ENCODE data around the gene BCHE.
"Not testable (repeated sequence)": the region's sequence is repeated elsewhere in the genome, so short reads cannot be mapped to it uniquely, and the experiment has no call there.

BCHE gene

DNA sequence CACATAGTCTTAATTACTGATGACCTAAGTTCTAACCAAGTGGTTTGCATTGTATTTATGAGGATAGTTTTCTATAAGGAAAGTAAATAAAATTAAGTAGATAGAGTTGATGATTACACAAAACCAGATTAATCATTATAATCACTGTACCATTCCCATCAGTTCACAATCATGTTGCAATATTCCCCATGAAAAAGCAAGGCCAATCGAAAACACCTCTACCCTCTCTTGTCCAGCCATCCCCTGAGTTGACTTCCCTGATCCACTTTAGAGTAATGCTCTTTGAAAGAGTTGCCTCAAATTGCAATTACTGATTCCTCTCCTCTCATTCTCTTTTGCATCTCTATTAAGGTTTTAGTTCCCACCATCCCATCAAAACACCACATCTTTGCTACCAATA is 21.0 kb downstream of the BCHE start:
- no peak for DNase-seq

DNA sequence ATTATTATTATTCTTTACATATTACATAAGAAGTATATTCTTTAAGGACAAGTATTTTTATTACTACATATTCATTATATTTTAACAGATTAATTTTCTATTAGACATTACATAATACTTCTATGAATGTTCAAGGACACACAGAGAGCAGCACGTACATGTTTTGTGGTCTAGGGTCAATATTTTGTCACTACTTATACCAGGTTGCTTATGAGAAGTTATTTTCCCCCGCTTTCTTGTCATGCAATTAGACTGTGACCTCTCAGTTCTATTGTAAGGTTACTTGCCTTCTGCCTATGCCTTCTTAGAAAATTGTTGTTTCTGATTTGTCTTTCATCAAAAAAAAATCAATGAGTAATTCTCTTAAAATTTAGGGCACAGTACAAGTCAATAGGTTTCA is 21.5 kb downstream of the BCHE start:
- no peak for DNase-seq

- DNase-seq, result no peak
Measured at GRCh38 chr3:165814380-165814779, 22.8 kb downstream of the BCHE start.

GRCh38 chr3:165807937-165808336 is 29.3 kb downstream of the BCHE start:
- DNase-seq, result not testable (repeated sequence)

GRCh38 chr3:165805946-165806561 is 31.2 kb downstream of the BCHE start:
- no peak for DNase-seq

- DNase-seq, result no peak
Measured at GRCh38 chr3:165803471-165803870, 33.8 kb downstream of the BCHE start.

- DNase-seq, result no peak
Measured at GRCh38 chr3:165800970-165801369, 36.3 kb downstream of the BCHE start.

DNA sequence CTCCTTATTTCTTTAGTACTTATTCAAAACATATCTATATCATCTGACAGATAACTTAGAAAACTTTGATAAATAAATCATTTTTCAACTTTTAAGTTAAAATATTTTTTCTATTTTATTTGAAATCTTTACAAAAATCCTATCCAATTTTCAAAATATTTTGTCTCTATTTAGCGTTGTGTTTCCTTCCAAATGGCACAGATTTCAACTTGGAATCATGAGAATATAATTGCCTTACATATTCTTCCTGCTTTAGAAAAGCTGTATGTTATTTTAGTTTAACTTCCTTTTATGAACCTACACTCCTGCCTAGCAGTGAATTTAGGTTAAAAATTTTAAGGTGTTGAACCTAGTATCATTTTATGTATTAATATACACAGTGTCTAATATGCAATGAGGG is 38.2 kb downstream of the BCHE start:
- no peak for DNase-seq

DNA sequence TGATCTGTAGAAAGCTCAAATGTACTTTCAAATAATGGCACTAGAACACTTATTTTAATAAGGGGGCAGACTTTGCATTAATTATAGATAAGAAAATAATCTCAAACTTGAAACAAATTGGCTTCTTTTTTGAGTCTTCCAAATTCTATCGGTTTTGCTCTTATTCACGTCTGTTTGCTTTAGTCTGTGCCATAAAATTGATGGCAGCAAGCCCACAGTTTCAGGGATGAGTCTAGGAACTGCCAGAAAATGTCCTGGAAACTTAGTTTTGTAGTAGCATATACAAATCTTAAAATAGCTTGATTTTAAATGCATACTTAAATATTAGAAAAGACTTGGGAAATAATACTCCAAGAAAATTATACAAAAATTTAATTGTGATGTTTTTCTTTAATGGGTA is 39.7 kb downstream of the BCHE start:
- DNase-seq, result no peak

- DNase-seq, result no peak
Measured at GRCh38 chr3:165796701-165797100, 40.5 kb downstream of the BCHE start.

GRCh38 chr3:165788531-165788930 is 48.7 kb downstream of the BCHE start:
- DNase-seq, result no peak

GRCh38 chr3:165786013-165786412 is 51.2 kb downstream of the BCHE start:
- DNase-seq, result no peak

- DNase-seq, result no peak
Measured at GRCh38 chr3:165784337-165784736, 52.9 kb downstream of the BCHE start.

GRCh38 chr3:165783383-165783782 is 53.8 kb downstream of the BCHE start:
- no peak for DNase-seq

DNA sequence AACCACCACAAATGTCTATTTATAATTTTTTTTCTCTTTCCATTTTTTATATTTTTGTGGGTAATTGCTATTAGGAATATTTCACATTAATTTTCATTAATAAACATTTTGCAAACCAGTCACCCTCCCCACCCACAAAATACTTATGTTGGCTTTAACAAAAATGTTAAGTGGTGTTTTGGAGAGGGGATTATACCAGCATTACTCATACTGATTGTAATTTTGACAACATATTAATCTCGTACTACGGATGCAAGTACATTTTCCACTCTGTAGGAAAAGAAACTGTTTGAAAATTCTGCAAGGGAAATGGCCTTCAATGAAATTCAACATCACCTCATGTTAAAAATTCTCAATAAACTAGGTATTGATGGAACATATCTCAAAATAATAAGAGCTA is 58.3 kb downstream of the BCHE start:
- no peak for DNase-seq

- DNase-seq, result no peak
Measured at GRCh38 chr3:165778456-165778855, 58.8 kb downstream of the BCHE start.

GRCh38 chr3:165775824-165776223 is 61.4 kb downstream of the BCHE start:
- no peak for DNase-seq

- no peak for DNase-seq
Measured at GRCh38 chr3:165770781-165771180, 66.4 kb downstream of the BCHE start.

DNA sequence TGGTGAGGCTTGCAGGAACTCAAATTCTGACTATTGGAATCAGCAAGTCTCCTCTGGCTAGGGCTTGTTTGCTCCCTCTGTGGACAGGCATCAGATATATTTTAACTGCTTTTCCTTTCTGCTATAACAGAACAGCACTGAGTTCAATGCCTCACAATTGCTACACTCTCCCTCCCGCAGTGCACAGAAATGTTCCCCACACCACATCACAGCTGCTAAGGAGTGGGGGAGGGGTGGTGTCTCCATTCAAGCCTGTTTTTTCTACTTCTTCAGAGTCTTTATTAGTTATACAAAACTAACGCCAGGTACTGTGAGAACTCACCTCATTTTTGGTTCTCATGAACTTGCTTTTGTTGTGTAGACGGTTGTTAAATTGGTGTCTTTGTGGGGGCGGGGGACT is 68.5 kb downstream of the BCHE start:
- DNase-seq, result no peak

DNA sequence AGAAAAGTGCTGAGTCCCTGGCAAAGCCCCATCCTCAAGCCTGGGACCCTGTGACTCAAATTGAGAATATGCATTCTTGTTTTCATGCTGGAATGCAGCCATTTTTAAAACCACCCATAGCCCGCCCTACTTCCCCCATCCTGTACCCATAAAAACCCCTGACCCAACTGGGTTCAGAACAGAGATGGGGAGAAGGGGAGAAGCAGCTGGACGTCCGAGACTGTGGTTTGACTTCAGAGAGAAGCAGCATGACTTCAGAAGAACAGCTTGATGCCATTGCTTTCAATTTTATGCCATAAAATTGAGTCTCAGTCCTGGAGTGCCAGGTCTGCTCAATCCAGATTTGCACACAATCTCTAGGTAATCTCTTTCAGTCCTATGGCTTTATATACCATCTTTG is 78.2 kb downstream of the BCHE start:
- DNase-seq, result no peak

DNA sequence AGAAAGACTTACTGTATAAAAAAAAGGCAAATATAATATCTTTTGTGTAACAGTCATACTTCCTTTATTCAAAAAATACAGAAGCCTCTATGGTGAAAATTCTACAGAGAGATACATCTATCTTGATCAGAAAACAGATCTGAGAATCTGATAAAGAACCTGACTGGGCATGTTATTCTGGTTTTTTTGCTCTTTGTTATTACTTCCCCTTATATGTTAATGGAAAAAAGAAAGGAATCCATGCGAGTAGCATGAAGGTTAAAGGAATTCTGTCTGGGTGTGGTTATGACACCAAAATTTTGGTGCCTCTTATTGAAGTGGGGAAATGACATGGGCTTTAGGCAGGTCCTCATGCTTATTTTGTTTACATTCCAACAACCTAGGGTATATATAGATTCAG is 81.7 kb downstream of the BCHE start:
- no peak for DNase-seq

DNA sequence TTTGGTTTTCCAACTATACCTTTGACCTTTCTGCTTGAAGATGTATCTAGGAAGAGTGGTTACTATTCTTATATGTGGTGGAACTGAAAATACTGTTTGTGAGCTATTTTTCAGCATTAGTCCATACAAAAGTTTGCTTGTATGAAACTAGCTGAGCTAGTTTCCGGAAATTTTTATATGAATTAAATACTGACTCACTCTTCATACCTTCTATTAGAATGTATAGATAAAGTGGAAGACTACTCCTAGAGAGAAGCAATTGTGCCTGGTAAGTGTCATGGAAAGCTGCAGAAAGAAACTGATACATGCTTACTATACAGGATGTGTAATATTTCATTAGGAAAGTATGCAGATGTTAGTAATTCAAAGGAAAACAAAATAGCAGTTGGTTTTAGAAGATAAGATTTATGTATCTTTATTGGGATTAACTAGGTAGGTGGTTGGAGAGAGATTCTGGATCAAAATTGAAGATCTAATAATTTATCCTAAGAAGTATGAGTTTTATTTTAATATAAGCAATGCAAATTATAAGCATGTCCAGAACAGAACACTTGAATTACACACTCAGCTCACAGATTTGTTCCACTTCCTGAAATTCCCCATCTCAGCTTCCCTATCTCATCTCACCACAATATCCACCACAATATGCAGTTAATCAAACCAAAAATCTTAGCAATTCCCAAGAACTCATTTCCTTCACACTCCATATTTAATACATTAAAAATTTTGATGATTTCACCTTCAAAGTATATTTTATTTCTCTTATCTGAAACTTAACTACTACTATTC is 82.8 kb downstream of the BCHE start:
- no peak for DNase-seq

- no peak for DNase-seq
Measured at GRCh38 chr3:165753560-165753959, 83.7 kb downstream of the BCHE start.

DNA sequence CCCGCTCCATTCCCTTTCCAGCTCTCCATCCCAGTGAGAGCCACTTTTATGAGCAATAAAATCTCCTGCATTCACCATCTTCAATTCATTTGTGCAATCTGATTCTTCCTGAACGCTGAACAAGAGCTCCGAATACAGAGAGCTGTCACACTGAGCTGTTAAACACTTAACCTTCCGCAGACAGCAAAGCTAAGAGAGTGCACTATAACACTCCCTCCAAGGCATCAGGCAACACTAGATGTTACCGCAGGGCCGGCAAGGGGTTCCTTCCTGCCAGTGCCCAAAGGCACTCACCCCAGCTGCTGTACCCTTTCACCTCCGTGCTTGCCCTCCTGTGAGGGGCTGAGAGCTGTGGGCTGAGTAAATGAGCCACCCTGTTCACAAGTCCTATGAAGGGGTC is 85.6 kb downstream of the BCHE start:
- DNase-seq, result no peak

- DNase-seq, result no peak
Measured at GRCh38 chr3:165749821-165750220, 87.4 kb downstream of the BCHE start.
